OCI-LY1 (cell line): ENCODE results near the gene BUD23.
A peak's percentile ranks its signal among the peaks of the same experiment; 100 is the strongest.

Experiments used
- H2AFZ ChIP-seq: fragments of 200-600 bp; sonication (generic), shearing (Covaris generic); 2 replicates; pipeline ENCODE4 v1.6.0; 2014; ENCODE audit warnings: antibody characterized with exemption, mild to moderate bottlenecking, low read length
- H3F3A ChIP-seq: fragments of 200-600 bp; sonication (generic), shearing (Covaris generic); 2 replicates; pipeline ENCODE4 v1.6.0; 2014; ENCODE audit warnings: mild to moderate bottlenecking, antibody characterized with exemption, low read length, moderate library complexity; ENCODE audit not compliant: insufficient read depth
- H3K27ac ChIP-seq: fragments of 200-600 bp; sonication (generic); 2 replicates; pipeline ENCODE4 v1.5.1; 2014; ENCODE audit warnings: low read length, mixed run types, mild to moderate bottlenecking, low read depth; ENCODE audit not compliant: poor library complexity, severe bottlenecking
- H3K27me3 ChIP-seq: fragments of 200-600 bp; sonication (generic); 2 replicates; pipeline ENCODE4 v1.6.0; 2014; ENCODE audit warnings: antibody characterized with exemption, mild to moderate bottlenecking, low read length, moderate library complexity; ENCODE audit not compliant: insufficient read depth
- H3K36me3 ChIP-seq: fragments of 200-600 bp; sonication (generic); 2 replicates; pipeline ENCODE4 v1.6.1; 2014; ENCODE audit warnings: mild to moderate bottlenecking, antibody characterized with exemption, low read length, moderate library complexity, mixed read lengths; ENCODE audit not compliant: insufficient read depth
- H3K4me1 ChIP-seq: fragments of 200-600 bp; sonication (generic); 2 replicates; pipeline ENCODE4 v1.5.1; 2014; ENCODE audit warnings: mild to moderate bottlenecking, low read length, moderate library complexity; ENCODE audit not compliant: insufficient read depth, severe bottlenecking
- H3K4me2 ChIP-seq: fragments of 200-600 bp; sonication (generic), shearing (Covaris generic); 2 replicates; pipeline ENCODE4 v1.6.1; 2014; ENCODE audit warnings: low read length
- H3K4me3 ChIP-seq: fragments of 200-600 bp; sonication (generic); 2 replicates; pipeline ENCODE4 v1.5.1; 2014; ENCODE audit warnings: low read length, low read depth, mild to moderate bottlenecking, mixed read lengths; ENCODE audit not compliant: poor library complexity, severe bottlenecking
- H3K79me2 ChIP-seq: fragments of 200-600 bp; shearing (Covaris generic); 2 replicates; pipeline ENCODE4 v1.6.1; 2016; ENCODE audit warnings: mixed run types, low read length, mixed read lengths; ENCODE audit not compliant: insufficient read depth
- H3K9ac ChIP-seq: fragments of 200-600 bp; sonication (generic), shearing (Covaris generic); 2 replicates; pipeline ENCODE4 v1.6.1; 2014; ENCODE audit warnings: mild to moderate bottlenecking, low read length, mixed read lengths
- H3K9me2 ChIP-seq: fragments of 200-600 bp; sonication (generic), shearing (Covaris generic); 2 replicates; pipeline ENCODE4 v1.6.1; 2014; ENCODE audit warnings: low read depth, mild to moderate bottlenecking, low read length, mixed read lengths
- H3K9me3 ChIP-seq: fragments of 200-600 bp; shearing (Covaris generic); 2 replicates; pipeline ENCODE4 v1.6.1; 2014; ENCODE audit warnings: low read length, mixed read lengths
- H4K20me1 ChIP-seq: fragments of 200-600 bp; sonication (generic), shearing (Covaris generic); 2 replicates; pipeline ENCODE4 v1.6.0; 2016; ENCODE audit warnings: mild to moderate bottlenecking, low read length; ENCODE audit not compliant: insufficient read depth
- EZH2 ChIP-seq: fragments of 200-600 bp; sonication (generic), shearing (Covaris generic); IDR thresholded peaks from 2 replicates; pipeline ENCODE4 v1.8.0; 2017; ENCODE audit warnings: borderline replicate concordance, mixed run types, mild to moderate bottlenecking, antibody characterized with exemption, low read length, moderate library complexity, mixed read lengths
- TF ChIP-seq, protein P1 (sequence below): fragments of 200-600 bp; sonication (generic), shearing (Covaris generic); IDR thresholded peaks from 2 replicates; pipeline ENCODE4 v1.5.1; 2017; ENCODE audit warnings: mild to moderate bottlenecking, antibody characterized with exemption, low read length, moderate library complexity, mixed read lengths

BUD23 gene

DNA sequence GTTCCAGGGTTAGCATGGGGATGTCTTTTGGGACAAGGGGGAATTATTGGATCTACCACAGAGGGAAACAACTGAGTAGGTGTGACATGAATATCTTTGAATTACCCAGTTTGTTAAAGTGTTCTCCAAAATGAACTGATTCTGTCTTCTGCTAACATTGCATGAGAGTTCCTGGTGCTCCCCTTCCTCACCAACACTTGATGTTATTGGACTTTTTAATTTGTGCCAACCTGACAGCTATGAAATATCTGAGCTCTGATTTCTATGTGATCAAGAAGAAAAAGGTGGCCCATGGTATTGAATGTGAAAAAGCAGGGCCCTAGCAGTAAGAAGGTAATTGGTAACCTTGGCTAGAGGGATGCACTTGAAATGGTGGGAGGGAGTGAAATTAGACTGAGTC is 20.4 kb upstream of the BUD23 start:
- Histone ChIP-seq H3K9ac (no peak overlapping the region), H4K20me1 (no peaks in the 10 kb centered on the region), H3K4me3 (no peak overlapping the region), H3K36me3 (no peaks in the 10 kb centered on the region; the same call in 1 of the 2 replicates), H3K27ac (no peak overlapping the region), H3F3A (no peaks in the 10 kb centered on the region), H3K9me2 (no peaks in the 10 kb centered on the region), H3K9me3 (peaks cover 7% of the 10 kb centered on the region), H3K4me2 (no peak overlapping the region), H2AFZ (no peak overlapping the region), H3K79me2 (no peaks in the 10 kb centered on the region), H3K27me3 (peaks cover 9% of the 10 kb centered on the region; the same call in 1 of the 2 replicates), H3K4me1 (peaks cover 4% of the 10 kb centered on the region)
- TF ChIP-seq, protein P1, sequence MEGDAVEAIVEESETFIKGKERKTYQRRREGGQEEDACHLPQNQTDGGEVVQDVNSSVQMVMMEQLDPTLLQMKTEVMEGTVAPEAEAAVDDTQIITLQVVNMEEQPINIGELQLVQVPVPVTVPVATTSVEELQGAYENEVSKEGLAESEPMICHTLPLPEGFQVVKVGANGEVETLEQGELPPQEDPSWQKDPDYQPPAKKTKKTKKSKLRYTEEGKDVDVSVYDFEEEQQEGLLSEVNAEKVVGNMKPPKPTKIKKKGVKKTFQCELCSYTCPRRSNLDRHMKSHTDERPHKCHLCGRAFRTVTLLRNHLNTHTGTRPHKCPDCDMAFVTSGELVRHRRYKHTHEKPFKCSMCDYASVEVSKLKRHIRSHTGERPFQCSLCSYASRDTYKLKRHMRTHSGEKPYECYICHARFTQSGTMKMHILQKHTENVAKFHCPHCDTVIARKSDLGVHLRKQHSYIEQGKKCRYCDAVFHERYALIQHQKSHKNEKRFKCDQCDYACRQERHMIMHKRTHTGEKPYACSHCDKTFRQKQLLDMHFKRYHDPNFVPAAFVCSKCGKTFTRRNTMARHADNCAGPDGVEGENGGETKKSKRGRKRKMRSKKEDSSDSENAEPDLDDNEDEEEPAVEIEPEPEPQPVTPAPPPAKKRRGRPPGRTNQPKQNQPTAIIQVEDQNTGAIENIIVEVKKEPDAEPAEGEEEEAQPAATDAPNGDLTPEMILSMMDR = no peak
- TF ChIP-seq EZH2 = no peak

DNA sequence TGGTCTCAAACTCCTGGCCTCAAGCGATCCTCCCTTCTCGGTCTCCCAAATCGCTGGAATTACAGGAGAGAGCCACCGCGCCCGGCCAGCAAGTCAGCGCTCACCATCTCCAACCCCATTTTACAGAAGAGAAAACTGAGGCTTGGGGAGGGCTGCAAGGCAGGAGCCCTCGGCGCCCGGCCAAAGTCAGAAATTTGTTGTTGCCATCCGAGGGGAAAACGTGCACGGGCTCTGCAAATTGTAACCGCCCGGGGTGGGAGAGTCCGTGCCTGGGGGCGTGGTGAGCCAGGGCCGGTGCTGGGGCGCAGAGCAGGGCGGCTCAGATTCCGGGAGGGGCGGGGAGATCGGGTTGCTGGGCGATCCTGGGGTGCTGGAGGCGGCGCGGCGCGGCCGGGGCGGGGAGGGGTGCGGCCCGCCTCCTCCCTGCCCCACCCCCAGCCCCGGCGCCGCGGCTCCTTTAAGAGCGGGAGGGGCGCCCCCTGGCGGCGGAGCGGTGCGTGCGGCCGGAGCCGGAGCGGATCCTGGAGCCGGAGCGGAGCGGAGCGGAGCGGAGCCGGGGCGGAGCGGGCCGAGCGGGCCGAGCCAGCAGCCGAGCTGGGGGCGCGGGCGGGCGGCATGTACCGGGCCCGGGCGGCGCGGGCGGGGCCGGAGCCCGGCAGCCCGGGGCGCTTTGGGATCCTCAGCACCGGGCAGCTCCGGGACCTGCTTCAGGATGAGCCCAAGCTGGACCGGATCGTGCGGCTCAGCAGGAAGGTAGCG is 15.9 kb upstream of the BUD23 start, which contains the start of gene VPS37D:
Gene VPS37D (plus strand): TSS at position 488 of the 759 bp plus-strand sequence. CDS start 128 bp downstream, at position 616.
- Histone ChIP-seq H3K4me1 (peaks cover 11% of the 10 kb centered on the region), H4K20me1 (no peaks in the 10 kb centered on the region), H3K9me3 (peaks cover 7% of the 10 kb centered on the region), H3K36me3 (no peaks in the 10 kb centered on the region; the same call in 1 of the 2 replicates), H3F3A (no peaks in the 10 kb centered on the region), H2AFZ (peak within 1 kb of the TSS; percentile 62; the same call in 1 of the 2 replicates), H3K4me3 (peak within 1 kb of the TSS; percentile 63), H3K79me2 (no peaks in the 10 kb centered on the region), H3K9me2 (no peaks in the 10 kb centered on the region), H3K9ac (peak within 1 kb of the TSS; percentile 63), H3K27me3 (peaks cover 8% of the 10 kb centered on the region; the same call in 1 of the 2 replicates), H3K4me2 (peak within 1 kb of the TSS; percentile 85), H3K27ac (no peak within 1 kb of the TSS)
- TF ChIP-seq EZH2 = no peak
- TF ChIP-seq, protein P1 = peak; percentile 76

DNA sequence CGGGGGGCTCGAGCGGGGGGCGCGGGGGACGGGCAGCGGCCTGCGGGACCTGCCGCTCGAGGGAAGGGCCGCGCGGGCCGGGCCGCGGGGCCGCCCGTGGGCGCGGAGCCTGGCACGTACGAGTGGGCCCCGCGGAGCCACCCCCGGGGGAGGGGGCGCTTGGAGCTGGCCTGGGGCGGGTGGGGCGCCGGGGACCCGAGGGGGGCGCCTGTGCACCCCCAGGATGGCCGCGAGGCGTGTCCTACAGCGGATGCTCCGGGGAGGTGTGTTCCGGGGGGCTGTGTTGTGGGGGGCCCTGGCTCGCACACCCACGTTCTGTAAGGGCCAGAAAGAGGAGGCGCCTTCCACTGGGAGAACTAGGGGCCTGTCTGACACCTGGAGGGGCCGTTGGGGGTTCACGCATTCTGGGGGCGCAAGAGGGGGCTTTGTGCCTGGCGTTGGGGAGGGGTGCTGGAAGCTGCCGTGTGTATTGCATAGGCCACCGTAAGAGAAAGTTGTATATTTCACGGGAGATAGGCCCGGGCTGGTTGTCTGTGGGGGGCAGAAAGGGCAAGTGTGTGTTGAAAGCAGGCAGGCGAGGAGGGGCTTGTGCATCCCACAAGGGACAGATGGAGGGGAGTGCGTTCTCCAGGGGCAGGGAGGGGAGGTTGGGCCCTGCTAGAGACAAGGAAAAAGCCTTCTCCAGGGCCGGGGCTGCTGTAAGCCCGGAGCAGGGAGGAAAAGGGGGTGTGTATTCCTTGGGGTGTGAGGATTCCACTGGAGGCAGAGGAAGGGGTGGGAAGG is 15.1 kb upstream of the BUD23 start:
- Histone ChIP-seq H4K20me1 (no peaks in the 10 kb centered on the region), H3K27ac (no peak overlapping the region), H3K4me1 (peaks cover 11% of the 10 kb centered on the region), H3K9ac (peak overlapping the region; percentile 44; the same call in 1 of the 2 replicates), H3K4me2 (peak overlapping the region; percentile 64), H3K4me3 (peak overlapping the region; percentile 63), H3F3A (no peaks in the 10 kb centered on the region), H3K36me3 (no peaks in the 10 kb centered on the region), H3K9me3 (peaks cover under 1% of the 10 kb centered on the region), H2AFZ (no peak overlapping the region), H3K79me2 (no peaks in the 10 kb centered on the region), H3K9me2 (no peaks in the 10 kb centered on the region), H3K27me3 (peaks cover under 1% of the 10 kb centered on the region; the same call in 1 of the 2 replicates)
- TF ChIP-seq, protein P1 = no peak
- TF ChIP-seq EZH2 = no peak
